ENCODE measurements around the gene ABCC9. TPM values are rescaled to one million over a fixed set of nuclear protein-coding genes. Genes with fewer than 3 reads are reported as not detected.
"Not testable (repeated sequence)": the region's sequence is repeated elsewhere in the genome, so short reads cannot be mapped to it uniquely, and the experiment has no call there.

ABCC9 gene
- total RNA-seq, 1 donor from 2014 or later: 19.8 TPM

DNA sequence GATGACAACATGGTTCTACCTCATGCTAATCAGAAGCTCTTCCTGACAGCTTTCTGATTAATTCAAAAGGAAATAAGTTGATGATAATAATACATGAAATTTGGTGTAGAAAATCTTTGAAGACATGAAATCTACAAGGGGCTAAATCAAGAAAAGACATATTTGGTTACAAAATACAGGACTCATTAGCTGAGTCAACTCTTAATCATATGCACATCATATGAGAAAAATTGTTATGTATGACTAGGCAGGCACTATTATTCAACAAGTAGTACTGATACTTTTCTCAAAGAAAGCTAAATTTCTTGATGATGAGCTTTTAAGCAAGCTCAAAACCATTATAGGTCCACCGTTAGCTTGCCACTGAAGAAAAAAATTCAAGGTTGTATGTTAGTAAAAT is 7.1 kb downstream of the ABCC9 start:
- no peak for TF ChIP-seq CTCF (IDR thresholded peaks at IDR 0.05)
- DNase-seq (ENCODE audit: low spot score in 2 of 2): no peak
- Histone ChIP-seq H3K4me1 (no peaks in the 10 kb centered on the region), H3K4me3 (no peak overlapping the region), H3K36me3 (no peaks in the 10 kb centered on the region), H3K27me3 (no peaks in the 10 kb centered on the region), H3K9me3 (no peaks in the 10 kb centered on the region), H3K27ac (no peak overlapping the region)
- intact Hi-C loops (cut with DNase I): no loop called here

GRCh38 chr12:21933656-21934055 is 7.6 kb downstream of the ABCC9 start:
- H3K4me1 ChIP-seq: no peaks in the 10 kb centered on the region
- DNase-seq (ENCODE audit: low spot score in 2 of 2): no peak
- intact Hi-C loops (cut with DNase I): no loop called here
- H3K27me3 ChIP-seq: no peaks in the 10 kb centered on the region
- no peaks in the 10 kb centered on the region for H3K9me3 ChIP-seq
- no peak for TF ChIP-seq CTCF (IDR thresholded peaks at IDR 0.05)
- no peak overlapping the region for H3K27ac ChIP-seq
- H3K4me3 ChIP-seq: no peak overlapping the region
- H3K36me3 ChIP-seq: no peaks in the 10 kb centered on the region

DNA sequence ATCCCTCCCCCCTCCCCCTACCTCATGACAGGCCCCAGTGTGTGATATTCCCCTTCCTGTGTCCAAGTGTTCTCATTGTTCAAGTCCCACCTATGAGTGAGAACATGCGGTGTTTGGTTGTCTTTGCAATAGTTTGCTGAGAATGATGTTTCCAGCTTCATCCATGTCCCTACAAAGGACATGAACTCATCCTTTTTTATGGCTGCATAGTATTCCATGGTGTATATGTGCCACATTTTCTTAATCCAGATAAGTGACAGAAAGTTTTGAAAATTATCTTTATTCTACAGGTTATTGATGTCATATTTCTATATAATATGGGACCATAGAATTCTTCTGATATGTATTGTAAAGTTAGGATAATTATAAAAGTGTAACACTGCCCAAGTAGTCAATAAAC is 11.3 kb downstream of the ABCC9 start:
- H3K9me3 ChIP-seq; H3K4me3 ChIP-seq; H3K4me1 ChIP-seq; H3K27ac ChIP-seq; DNase-seq (ENCODE audit: low spot score in 2 of 2); H3K36me3 ChIP-seq; intact Hi-C loops (cut with DNase I); H3K27me3 ChIP-seq: not testable (repeated sequence)

DNA sequence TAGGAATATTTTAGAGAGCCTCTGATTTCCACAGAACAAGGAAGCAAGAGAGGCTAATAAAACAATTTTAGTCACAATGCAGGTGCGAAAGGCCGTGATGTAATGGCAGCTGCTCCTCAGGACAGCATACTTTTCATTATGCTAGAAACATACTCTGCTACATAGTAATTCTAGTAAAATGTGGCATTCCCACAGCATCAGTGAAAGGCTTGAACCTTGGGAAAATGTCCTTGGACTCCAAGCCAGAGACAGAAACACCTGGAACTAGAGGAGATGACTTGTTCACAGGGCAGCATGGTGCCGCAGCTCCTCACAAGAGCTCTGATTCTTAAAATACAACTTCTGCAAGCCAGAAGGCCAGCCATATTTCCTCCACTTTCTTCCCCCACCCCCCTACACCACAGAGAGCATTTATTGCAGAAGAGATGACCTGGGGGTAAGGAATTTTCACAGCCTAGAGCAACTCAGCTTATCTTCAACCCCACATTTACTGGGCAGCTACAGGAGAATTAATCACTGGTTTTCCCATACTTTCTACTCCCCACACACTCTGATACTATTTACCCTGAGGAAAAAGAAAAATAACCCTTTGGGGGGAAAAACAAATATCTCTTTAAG is 15.8 kb downstream of the ABCC9 start:
- no peak for TF ChIP-seq CTCF (IDR thresholded peaks at IDR 0.05)
- no peaks in the 10 kb centered on the region for H3K9me3 ChIP-seq
- no peak overlapping the region for H3K4me3 ChIP-seq
- H3K36me3 ChIP-seq: peaks cover 0 to 3% of the 10 kb centered on the region in 2 donors
- H3K27ac ChIP-seq: no peak overlapping the region
- H3K27me3 ChIP-seq: no peaks in the 10 kb centered on the region
- intact Hi-C loops (cut with DNase I): no loop called here
- no peak for DNase-seq (ENCODE audit: low spot score in 2 of 2)
- H3K4me1 ChIP-seq: no peaks in the 10 kb centered on the region

DNA sequence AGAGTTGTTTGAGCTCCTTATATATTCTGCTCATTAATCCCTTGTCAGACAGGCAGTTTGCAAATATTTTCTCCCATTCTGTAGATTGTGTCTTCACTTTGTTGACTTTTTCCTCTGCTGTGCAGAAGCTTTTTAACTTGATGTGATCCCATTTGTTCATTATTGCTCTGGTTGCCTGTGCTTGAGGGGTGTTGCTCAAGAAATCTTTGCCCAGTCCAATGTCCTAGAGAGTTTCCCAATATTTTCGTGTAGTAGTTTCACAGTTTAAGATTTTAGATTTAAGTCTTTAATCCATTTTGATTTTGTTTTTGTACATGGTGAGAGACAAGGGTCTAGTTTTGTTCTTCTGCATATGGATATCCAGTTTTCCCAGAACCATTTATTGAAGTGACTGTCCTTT is 19.8 kb downstream of the ABCC9 start:
- H3K36me3 ChIP-seq: no peaks in the 10 kb centered on the region
- no peaks in the 10 kb centered on the region for H3K27me3 ChIP-seq
- intact Hi-C loops (cut with DNase I): no loop called here
- DNase-seq (ENCODE audit: low spot score in 2 of 2): no peak
- no peak for TF ChIP-seq CTCF (IDR thresholded peaks at IDR 0.05)
- no peaks in the 10 kb centered on the region for H3K4me1 ChIP-seq
- H3K27ac ChIP-seq: no peak overlapping the region
- H3K9me3 ChIP-seq: no peaks in the 10 kb centered on the region
- no peak overlapping the region for H3K4me3 ChIP-seq

GRCh38 chr12:21918456-21918855 is 22.8 kb downstream of the ABCC9 start:
- Histone ChIP-seq H3K27me3 (no peaks in the 10 kb centered on the region), H3K4me3 (no peak overlapping the region), H3K9me3 (no peaks in the 10 kb centered on the region), H3K4me1 (no peaks in the 10 kb centered on the region), H3K36me3 (no peaks in the 10 kb centered on the region), H3K27ac (no peak overlapping the region)
- DNase-seq (ENCODE audit: low spot score in 2 of 2): no peak
- intact Hi-C loops (cut with DNase I): no loop called here
- no peak for TF ChIP-seq CTCF (IDR thresholded peaks at IDR 0.05)
